HG03460 (cell line): ENCODE data around the gene LAMC2.
"Not testable (repeated sequence)": the region's sequence is repeated elsewhere in the genome, so short reads cannot be mapped to it uniquely, and the experiment has no call there.

Source experiments
- ATAC-seq: cut with Tn5 transposase; IDR thresholded peaks from one replicate; pipeline ENCODE4 v1.9.1; 2021; ENCODE audit not compliant: unreplicated experiment

The LAMC2 gene

GRCh38 chr1:183255073-183255472 is 69.0 kb downstream of the LAMC2 start:
- ATAC-seq: no peak

GRCh38 chr1:183259924-183260323 is 73.9 kb downstream of the LAMC2 start:
- no peak for ATAC-seq

GRCh38 chr1:183262628-183263200 is 76.7 kb downstream of the LAMC2 start:
- ATAC-seq: no peak

GRCh38 chr1:183263886-183264602 is 78.0 kb downstream of the LAMC2 start:
- ATAC-seq: no peak

- ATAC-seq: no peak
These were observed 81.8 kb downstream of the LAMC2 start for GRCh38 chr1:183267646-183268431.

- ATAC-seq: no peak
These were observed 84.6 kb downstream of the LAMC2 start for GRCh38 chr1:183270541-183271141.

- no peak for ATAC-seq
These were observed 86.4 kb downstream of the LAMC2 start for GRCh38 chr1:183272390-183272848.

- no peak for ATAC-seq
These were observed 87.2 kb downstream of the LAMC2 start for GRCh38 chr1:183273300-183273699.

- not testable (repeated sequence) for ATAC-seq
These were observed 87.9 kb downstream of the LAMC2 start for GRCh38 chr1:183273984-183274383.

GRCh38 chr1:183274836-183275235 is 88.8 kb downstream of the LAMC2 start:
- ATAC-seq: no peak

- no peak for ATAC-seq
These were observed 89.3 kb downstream of the LAMC2 start for GRCh38 chr1:183275322-183275721.

GRCh38 chr1:183276386-183277080 is 90.5 kb downstream of the LAMC2 start:
- ATAC-seq: no peak

GRCh38 chr1:183277821-183278738 is 92.0 kb downstream of the LAMC2 start:
- ATAC-seq: no peak

GRCh38 chr1:183278739-183279591 is 92.9 kb downstream of the LAMC2 start:
- ATAC-seq: no peak

- ATAC-seq: no peak
These were observed 93.8 kb downstream of the LAMC2 start for GRCh38 chr1:183279835-183280234.

GRCh38 chr1:183281039-183281438 is 95.0 kb downstream of the LAMC2 start:
- no peak for ATAC-seq

GRCh38 chr1:183281553-183282091 is 95.6 kb downstream of the LAMC2 start:
- peak; percentile 78 for ATAC-seq

- no peak for ATAC-seq
These were observed 96.2 kb downstream of the LAMC2 start for GRCh38 chr1:183282101-183282855.
